Keratinocyte (primary cell): ENCODE results near the gene SLC1A2. TPM values are rescaled to one million over a fixed set of nuclear protein-coding genes. Genes with fewer than 3 reads are reported as not detected.

Experiments used
- DNase-seq: peaks from one replicate; pipeline ENCODE4 v3.0.0-alpha.2; 2011; ENCODE audit warnings: low read depth, missing footprints, low spot score
- FAIRE-seq: peaks from 2 replicates; lab custom pipeline; 2011; peaks lifted over from hg19 to GRCh38; lab: Jason Lieb, UNC
- H2AFZ ChIP-seq: 2 replicates; pipeline ENCODE4 v1.6.0; 2012; ENCODE audit warnings: low read length, control low read depth, inconsistent platforms; ENCODE audit not compliant: control insufficient read depth
- H3K27ac ChIP-seq: 2 replicates; pipeline ENCODE4 v1.5.1; 2011; ENCODE audit warnings: low read length; ENCODE audit not compliant: control insufficient read depth, insufficient read depth
- H3K27me3 ChIP-seq: 3 replicates; pipeline ENCODE4 v1.6.0; 2011; ENCODE audit warnings: low read length; ENCODE audit not compliant: control insufficient read depth, insufficient read depth; ENCODE audit errors: extremely low read depth
- H3K36me3 ChIP-seq, 2 experiments: 2 replicates in 1 of 2; 3 replicates in 1 of 2; pipeline ENCODE4 v1.5.1; 2011; ENCODE audit warnings: low read length in 2 of 2, mild to moderate bottlenecking in 1 of 2; ENCODE audit not compliant: control insufficient read depth in 2 of 2, insufficient read depth in 2 of 2; ENCODE audit errors: extremely low read depth in 1 of 2
- H3K4me1 ChIP-seq: 3 replicates; pipeline ENCODE4 v1.5.1; 2011; ENCODE audit warnings: low read length; ENCODE audit not compliant: control insufficient read depth, insufficient read depth; ENCODE audit errors: extremely low read depth
- H3K4me2 ChIP-seq: 3 replicates; pipeline ENCODE4 v1.6.0; 2011; ENCODE audit warnings: low read depth, low read length; ENCODE audit not compliant: control insufficient read depth, insufficient read depth; ENCODE audit errors: extremely low read depth
- H3K4me3 ChIP-seq, 3 experiments: fragments of 200-600 bp in 1 of 3; sonication (generic) in 1 of 3; 2 replicates in 2 of 3; 3 replicates in 1 of 3; pipeline ENCODE4 v1.5.1; 2011 to 2016; ENCODE audit warnings: low read length in 3 of 3, mild to moderate bottlenecking in 3 of 3, control low read depth in 2 of 3, inconsistent platforms in 1 of 3, low read depth in 1 of 3, mixed read lengths in 1 of 3, mixed run types in 1 of 3, moderate library complexity in 1 of 3; ENCODE audit not compliant: control insufficient read depth in 2 of 3, insufficient read depth in 2 of 3; ENCODE audit errors: extremely low read depth in 1 of 3
- H3K79me2 ChIP-seq: 2 replicates; pipeline ENCODE4 v1.6.0; 2012; ENCODE audit warnings: low read length; ENCODE audit not compliant: control insufficient read depth, insufficient read depth
- H3K9ac ChIP-seq: 3 replicates; pipeline ENCODE4 v1.6.0; 2011; ENCODE audit warnings: low read length; ENCODE audit not compliant: control insufficient read depth, insufficient read depth; ENCODE audit errors: extremely low read depth
- H3K9me1 ChIP-seq: 3 replicates; pipeline ENCODE4 v1.6.0; 2011; ENCODE audit warnings: low read length; ENCODE audit not compliant: control insufficient read depth, insufficient read depth; ENCODE audit errors: extremely low read depth
- H3K9me3 ChIP-seq: 2 replicates; pipeline ENCODE4 v1.5.1; 2012; ENCODE audit warnings: low read depth, low read length; ENCODE audit not compliant: control insufficient read depth
- H4K20me1 ChIP-seq: 3 replicates; pipeline ENCODE4 v1.6.0; 2011; ENCODE audit warnings: low read length; ENCODE audit not compliant: control insufficient read depth, insufficient read depth; ENCODE audit errors: extremely low read depth
- EZH2 ChIP-seq: IDR thresholded peaks from one replicate; pipeline ENCODE4 v1.6.1; 2012; ENCODE audit warnings: inconsistent platforms, mild to moderate bottlenecking, low read length, moderate library complexity
- dilution Hi-C: fragments of 300-500 bp; cut with MboI; formaldehyde crosslinking; loops from one replicate; pipeline ENCODE4 v1.7.0; 2020; ENCODE audit warnings: low sequenced_read_pairs; ENCODE audit not compliant: extremely low pct_ligation_motif_present
- polyA plus RNA-seq, 5 experiments: library from polyadenylated mRNA; depleted of rRNA in 3 of 5; stranded (reverse) in 3 of 5; stranded (forward) in 1 of 5; unstranded in 1 of 5; fragments of >200 nt; gene quantifications; 1 replicate in 1 of 5; 2 replicates in 3 of 5; 3 replicates in 1 of 5; pipeline versions ENCODE4 v1.2.1 to v1.2.3, GENCODE V29; 2011 to 2012; ENCODE audit warnings: missing spikeins in 2 of 5, low read depth in 1 of 5, low replicate concordance in 1 of 5
- TF ChIP-seq, protein P1 (sequence below), 3 experiments: IDR thresholded peaks in 1 of 3; conservative IDR thresholded peaks in 1 of 3; optimal IDR thresholded peaks in 1 of 3; 2 replicates in 2 of 3; 3 replicates in 1 of 3; pipeline versions ENCODE3 to v1.5.1; 2011; ENCODE audit warnings: low read length in 3 of 3, mild to moderate bottlenecking in 3 of 3, moderate library complexity in 2 of 3, control low read depth in 1 of 3, inconsistent platforms in 1 of 3; ENCODE audit not compliant: insufficient read depth in 2 of 3; ENCODE audit errors: extremely low read depth in 1 of 3

The SLC1A2 gene
- polyA plus RNA-seq, 1 donor (not counting 4 experiments of a cell fraction or from before 2014, with no cell fraction given), result under 0.01 TPM

DNA sequence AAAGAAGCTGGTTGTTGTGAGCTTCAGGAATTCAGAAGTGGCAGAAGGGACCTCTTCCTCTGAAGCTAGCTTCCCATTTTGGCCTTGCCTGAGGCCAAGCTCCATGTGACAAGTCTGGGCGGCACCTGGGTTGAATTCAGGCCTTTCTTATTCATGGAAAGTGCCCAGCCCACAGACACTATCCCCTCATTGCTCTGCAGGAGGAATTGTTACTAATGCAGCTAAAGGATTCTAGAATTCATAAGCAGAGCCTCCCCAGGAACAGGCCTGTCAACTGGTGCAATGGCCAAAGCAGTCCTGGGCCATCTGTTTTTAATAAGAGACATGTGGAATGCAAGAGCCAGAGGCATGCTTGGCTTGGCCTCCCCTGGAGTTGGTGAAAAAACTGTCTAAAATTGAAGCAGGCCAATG, 71.4 kb downstream of the SLC1A2 start:
- Histone ChIP-seq H3K27ac (no peak overlapping the region), H3K9me1 (no peaks in the 10 kb centered on the region), H4K20me1 (no peaks in the 10 kb centered on the region), H3K4me1 (peaks cover 11% of the 10 kb centered on the region), H3K36me3 (no peaks in the 10 kb centered on the region), H3K4me2 (no peak overlapping the region), H3K9ac (no peak overlapping the region), H3K4me3 (no peak overlapping the region), H2AFZ (no peak overlapping the region), H3K27me3 (no peaks in the 10 kb centered on the region), H3K9me3 (no peaks in the 10 kb centered on the region), H3K79me2 (no peaks in the 10 kb centered on the region)
- dilution Hi-C loops, result no loop called here
- TF ChIP-seq EZH2, result no peak
- TF ChIP-seq, protein P1, sequence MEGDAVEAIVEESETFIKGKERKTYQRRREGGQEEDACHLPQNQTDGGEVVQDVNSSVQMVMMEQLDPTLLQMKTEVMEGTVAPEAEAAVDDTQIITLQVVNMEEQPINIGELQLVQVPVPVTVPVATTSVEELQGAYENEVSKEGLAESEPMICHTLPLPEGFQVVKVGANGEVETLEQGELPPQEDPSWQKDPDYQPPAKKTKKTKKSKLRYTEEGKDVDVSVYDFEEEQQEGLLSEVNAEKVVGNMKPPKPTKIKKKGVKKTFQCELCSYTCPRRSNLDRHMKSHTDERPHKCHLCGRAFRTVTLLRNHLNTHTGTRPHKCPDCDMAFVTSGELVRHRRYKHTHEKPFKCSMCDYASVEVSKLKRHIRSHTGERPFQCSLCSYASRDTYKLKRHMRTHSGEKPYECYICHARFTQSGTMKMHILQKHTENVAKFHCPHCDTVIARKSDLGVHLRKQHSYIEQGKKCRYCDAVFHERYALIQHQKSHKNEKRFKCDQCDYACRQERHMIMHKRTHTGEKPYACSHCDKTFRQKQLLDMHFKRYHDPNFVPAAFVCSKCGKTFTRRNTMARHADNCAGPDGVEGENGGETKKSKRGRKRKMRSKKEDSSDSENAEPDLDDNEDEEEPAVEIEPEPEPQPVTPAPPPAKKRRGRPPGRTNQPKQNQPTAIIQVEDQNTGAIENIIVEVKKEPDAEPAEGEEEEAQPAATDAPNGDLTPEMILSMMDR (optimal IDR thresholded peaks at IDR 0.05 in 1 of 3, IDR thresholded peaks at IDR 0.05 in 1 of 3, conservative IDR thresholded peaks at IDR 0.05 in 1 of 3; ENCODE audit: extremely low read depth in 1 of 3, insufficient read depth in 2 of 3, low read length in 3 of 3), result no peak
- FAIRE-seq (peak; percentile 34), DNase-seq (peak; percentile 9)

DNA sequence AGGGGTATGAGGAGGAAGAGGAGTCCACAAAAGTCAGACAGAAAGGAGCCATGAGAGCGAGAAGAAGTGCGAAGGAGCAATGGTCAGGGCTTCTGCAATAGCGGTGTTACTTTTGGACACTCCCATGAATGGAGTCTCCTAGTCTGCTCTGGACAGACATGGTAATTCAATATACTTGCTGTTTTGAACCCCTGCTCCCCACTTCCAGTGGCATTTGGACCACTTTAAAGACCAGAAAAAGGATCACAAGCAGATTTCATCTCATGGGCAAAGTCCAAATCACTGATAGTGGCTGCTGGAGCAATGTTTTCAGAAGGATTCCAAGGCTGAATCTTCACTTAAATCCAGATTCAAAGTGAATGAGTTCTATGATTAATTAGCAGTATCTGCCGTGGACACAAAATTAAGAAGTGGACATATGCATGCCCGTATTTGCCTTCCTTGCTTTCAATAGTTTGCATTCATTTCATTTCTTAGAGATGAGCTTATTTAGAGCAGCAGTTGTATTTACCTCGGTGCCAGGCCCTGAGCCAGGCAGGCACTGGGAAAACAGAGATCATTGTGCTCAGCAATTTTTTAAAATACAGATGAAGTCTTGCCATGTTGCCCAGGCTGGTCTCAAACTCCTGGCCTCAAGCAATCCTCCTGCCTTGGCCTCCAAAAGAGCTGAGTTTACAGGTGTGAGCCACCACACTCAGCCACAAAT, 72.0 kb downstream of the SLC1A2 start:
- H3K9me1 ChIP-seq, result no peaks in the 10 kb centered on the region
- H3K4me3 ChIP-seq, result no peak overlapping the region
- no peak overlapping the region for H3K9ac ChIP-seq
- dilution Hi-C loops, result no loop called here
- H2AFZ ChIP-seq, result no peak overlapping the region
- no peak for DNase-seq
- no peaks in the 10 kb centered on the region for H3K36me3 ChIP-seq
- H3K27ac ChIP-seq, result no peak overlapping the region
- H3K79me2 ChIP-seq, result no peaks in the 10 kb centered on the region
- no peak for FAIRE-seq
- no peaks in the 10 kb centered on the region for H4K20me1 ChIP-seq
- no peaks in the 10 kb centered on the region for H3K9me3 ChIP-seq
- TF ChIP-seq, protein P1 (optimal IDR thresholded peaks at IDR 0.05 in 1 of 3, IDR thresholded peaks at IDR 0.05 in 1 of 3, conservative IDR thresholded peaks at IDR 0.05 in 1 of 3; ENCODE audit: extremely low read depth in 1 of 3, insufficient read depth in 2 of 3, low read length in 3 of 3), result no peak
- TF ChIP-seq EZH2, result no peak
- no peak overlapping the region for H3K4me2 ChIP-seq
- peaks cover 7% of the 10 kb centered on the region for H3K4me1 ChIP-seq
- H3K27me3 ChIP-seq, result no peaks in the 10 kb centered on the region
